ENCODE data around the gene GRM1. TPM values are rescaled to one million over a fixed set of nuclear protein-coding genes. Genes with fewer than 3 reads are reported as not detected.
A peak's percentile ranks its signal among the peaks of the same experiment; 100 is the strongest.

GRM1 gene
- total RNA-seq, 1 donor from 2014 or later, result 0.09 TPM

DNA sequence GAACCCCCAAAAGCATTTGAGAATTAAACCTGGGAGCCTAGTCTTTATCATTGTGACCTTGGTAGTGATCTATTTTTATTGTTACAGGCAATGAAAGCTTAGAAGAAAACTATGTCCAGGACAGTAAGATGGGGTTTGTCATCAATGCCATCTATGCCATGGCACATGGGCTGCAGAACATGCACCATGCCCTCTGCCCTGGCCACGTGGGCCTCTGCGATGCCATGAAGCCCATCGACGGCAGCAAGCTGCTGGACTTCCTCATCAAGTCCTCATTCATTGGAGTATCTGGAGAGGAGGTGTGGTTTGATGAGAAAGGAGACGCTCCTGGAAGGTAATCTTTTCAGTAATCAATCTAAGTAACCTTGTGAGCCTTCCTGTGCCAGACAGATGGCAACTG, 323.3 kb downstream of the GRM1 start:
- Histone ChIP-seq H3K4me3 (no peak overlapping the region), H3K9me3 (no peaks in the 10 kb centered on the region), H3K27me3 (ENCODE audit: low read depth) (no peaks in the 10 kb centered on the region), H3K4me1 (no peaks in the 10 kb centered on the region), H3K36me3 (no peaks in the 10 kb centered on the region), H3K27ac (no peak overlapping the region)
- no peak for DNase-seq
- no peak for TF ChIP-seq CTCF (IDR thresholded peaks at IDR 0.05)
- ATAC-seq, result no peak
- intact Hi-C loops (cut with DNase I), result no loop called here

GRCh38 chr6:146354451-146354850, 325.6 kb downstream of the GRM1 start:
- Histone ChIP-seq H3K4me1 (peaks cover 7% of the 10 kb centered on the region), H3K36me3 (no peaks in the 10 kb centered on the region), H3K9me3 (no peaks in the 10 kb centered on the region), H3K27ac (no peak overlapping the region), H3K4me3 (no peak overlapping the region), H3K27me3 (ENCODE audit: low read depth) (no peaks in the 10 kb centered on the region)
- TF ChIP-seq CTCF (IDR thresholded peaks at IDR 0.05), result no peak
- DNase-seq (no peak), ATAC-seq (no peak)
- intact Hi-C loops (cut with DNase I), result no loop called here

- H3K36me3 ChIP-seq, result no peaks in the 10 kb centered on the region
- no peak for TF ChIP-seq CTCF (IDR thresholded peaks at IDR 0.05)
- H3K9me3 ChIP-seq, result no peaks in the 10 kb centered on the region
- DNase-seq (no peak), ATAC-seq (no peak)
- no peaks in the 10 kb centered on the region for H3K27me3 ChIP-seq (ENCODE audit: low read depth)
- no peak overlapping the region for H3K4me3 ChIP-seq
- no peak overlapping the region for H3K27ac ChIP-seq
- intact Hi-C loops (cut with DNase I), result no loop called here
- H3K4me1 ChIP-seq, result peaks cover 7% of the 10 kb centered on the region
Measured at GRCh38 chr6:146355521-146356100, 326.7 kb downstream of the GRM1 start.

- peak; percentile 60 to 65 for ATAC-seq
- H3K27ac ChIP-seq, result no peak overlapping the region
- peaks cover 7% of the 10 kb centered on the region for H3K4me1 ChIP-seq
- no peak for TF ChIP-seq CTCF (IDR thresholded peaks at IDR 0.05)
- DNase-seq, result no peak
- no peaks in the 10 kb centered on the region for H3K9me3 ChIP-seq
- H3K4me3 ChIP-seq, result no peak overlapping the region
- H3K27me3 ChIP-seq (ENCODE audit: low read depth), result no peaks in the 10 kb centered on the region
- intact Hi-C loops (cut with DNase I), result no loop called here
- H3K36me3 ChIP-seq, result no peaks in the 10 kb centered on the region
Measured at GRCh38 chr6:146357578-146358430, 328.9 kb downstream of the GRM1 start.

- Histone ChIP-seq H3K4me3 (no peak overlapping the region), H3K4me1 (peaks cover 7% of the 10 kb centered on the region), H3K9me3 (no peaks in the 10 kb centered on the region), H3K27ac (no peak overlapping the region), H3K27me3 (ENCODE audit: low read depth) (no peaks in the 10 kb centered on the region), H3K36me3 (no peaks in the 10 kb centered on the region)
- DNase-seq, result no peak
- ATAC-seq, result peak in 1 of 2 donors; percentile 26
- TF ChIP-seq CTCF (IDR thresholded peaks at IDR 0.05), result no peak
- intact Hi-C loops (cut with DNase I), result no loop called here
Measured at GRCh38 chr6:146358431-146359046, 329.7 kb downstream of the GRM1 start.
